Measurements from ENCODE around the gene ZHX3.

ZHX3 gene

DNA sequence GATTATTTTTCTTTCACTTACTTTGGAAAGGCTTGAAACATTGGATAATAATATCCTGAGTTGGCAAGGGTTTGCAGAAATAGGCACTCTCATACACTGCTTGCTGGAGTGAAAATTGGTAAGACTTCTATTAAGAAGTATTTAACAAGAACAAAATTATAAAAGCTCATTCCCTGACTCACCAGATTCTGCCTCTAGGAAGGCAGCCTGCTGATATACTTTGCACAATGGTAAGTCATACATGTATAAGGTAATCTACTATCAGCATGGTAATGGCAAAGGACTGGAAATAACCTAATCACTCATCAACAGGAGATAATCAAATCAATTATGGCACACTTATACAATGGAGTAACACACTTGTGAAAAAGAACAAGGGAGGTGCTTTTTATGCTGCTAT lies 94.4 kb downstream of the ZHX3 start:
- H3K4me1 ChIP-seq (ENCODE audit: control insufficient read depth, insufficient read depth, low read length): peaks cover 16% of the 10 kb centered on the region
- H3K27ac ChIP-seq (ENCODE audit: low read length): peak overlapping the region; percentile 60
- peak overlapping the region in 1 of 2 donors; percentile 42 for H3K9ac ChIP-seq (ENCODE audit: low read length in 2 of 2)
- no peaks in the 10 kb centered on the region for H3K36me3 ChIP-seq (ENCODE audit: control insufficient read depth in 2 of 2, insufficient read depth in 2 of 2, low read length in 2 of 2)
- no peaks in the 10 kb centered on the region for H3K27me3 ChIP-seq (ENCODE audit: control insufficient read depth in 1 of 2, insufficient read depth in 2 of 2, low read length in 2 of 2)
- H3K4me3 ChIP-seq (ENCODE audit: low read length in 2 of 2): no peak overlapping the region
- no peaks in the 10 kb centered on the region for H3K9me3 ChIP-seq (ENCODE audit: control insufficient read depth in 2 of 2, low read length in 2 of 2)

DNA sequence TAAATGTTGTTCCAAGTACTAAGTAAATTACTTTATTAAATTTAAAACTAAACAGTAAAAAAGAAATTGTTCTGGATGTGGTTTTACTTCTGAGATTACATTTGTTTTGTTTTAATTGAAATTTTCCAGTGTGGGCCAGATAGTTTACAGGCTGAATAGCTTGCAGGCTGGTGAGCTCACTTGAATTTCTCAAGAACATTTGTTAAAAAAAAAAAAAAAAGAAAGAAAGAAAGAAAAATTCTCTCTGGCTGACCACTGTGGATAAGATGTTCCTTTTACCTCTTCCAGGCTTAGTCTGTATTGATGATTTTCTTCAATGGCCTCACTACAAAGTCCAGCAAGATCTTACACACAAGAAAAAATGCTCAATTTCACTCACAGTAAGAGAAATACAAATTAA lies 94.8 kb downstream of the ZHX3 start:
- Histone ChIP-seq H3K9ac (ENCODE audit: low read length in 2 of 2) (peak overlapping the region; percentile 17 to 42), H3K36me3 (ENCODE audit: control insufficient read depth in 2 of 2, insufficient read depth in 2 of 2, low read length in 2 of 2) (no peaks in the 10 kb centered on the region), H3K9me3 (ENCODE audit: control insufficient read depth in 2 of 2, low read length in 2 of 2) (no peaks in the 10 kb centered on the region), H3K4me3 (ENCODE audit: low read length in 2 of 2) (no peak overlapping the region), H3K27ac (ENCODE audit: low read length) (peak overlapping the region; percentile 60), H3K27me3 (ENCODE audit: control insufficient read depth in 1 of 2, insufficient read depth in 2 of 2, low read length in 2 of 2) (no peaks in the 10 kb centered on the region), H3K4me1 (ENCODE audit: control insufficient read depth, insufficient read depth, low read length) (peaks cover 16% of the 10 kb centered on the region)

DNA sequence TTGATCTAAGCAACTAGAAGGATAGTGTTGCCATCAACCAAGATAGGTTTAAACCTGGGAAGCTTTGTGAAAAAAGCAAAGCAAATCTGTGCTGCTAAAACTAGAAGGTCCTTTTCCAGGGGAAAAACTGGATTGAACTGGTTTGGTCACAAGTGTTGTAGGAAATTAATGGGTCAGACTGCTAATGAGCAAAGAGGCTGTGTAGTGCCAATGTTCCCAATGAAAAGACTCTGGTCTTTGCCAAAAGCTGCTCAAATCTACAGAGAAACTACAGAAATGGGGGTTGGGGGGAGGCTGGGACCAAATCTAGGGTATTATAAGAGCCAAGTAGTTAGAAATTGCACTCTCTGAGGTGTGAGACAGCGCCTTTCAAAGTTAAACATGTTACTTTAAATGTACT lies 95.2 kb downstream of the ZHX3 start:
- Histone ChIP-seq H3K4me3 (ENCODE audit: low read length in 2 of 2) (no peak overlapping the region), H3K36me3 (ENCODE audit: control insufficient read depth in 2 of 2, insufficient read depth in 2 of 2, low read length in 2 of 2) (no peaks in the 10 kb centered on the region), H3K9ac (ENCODE audit: low read length in 2 of 2) (peak overlapping the region in 1 of 2 donors; percentile 17), H3K4me1 (ENCODE audit: control insufficient read depth, insufficient read depth, low read length) (peaks cover 16% of the 10 kb centered on the region), H3K9me3 (ENCODE audit: control insufficient read depth in 2 of 2, low read length in 2 of 2) (no peaks in the 10 kb centered on the region), H3K27me3 (ENCODE audit: control insufficient read depth in 1 of 2, insufficient read depth in 2 of 2, low read length in 2 of 2) (no peaks in the 10 kb centered on the region), H3K27ac (ENCODE audit: low read length) (peak overlapping the region; percentile 37)

DNA sequence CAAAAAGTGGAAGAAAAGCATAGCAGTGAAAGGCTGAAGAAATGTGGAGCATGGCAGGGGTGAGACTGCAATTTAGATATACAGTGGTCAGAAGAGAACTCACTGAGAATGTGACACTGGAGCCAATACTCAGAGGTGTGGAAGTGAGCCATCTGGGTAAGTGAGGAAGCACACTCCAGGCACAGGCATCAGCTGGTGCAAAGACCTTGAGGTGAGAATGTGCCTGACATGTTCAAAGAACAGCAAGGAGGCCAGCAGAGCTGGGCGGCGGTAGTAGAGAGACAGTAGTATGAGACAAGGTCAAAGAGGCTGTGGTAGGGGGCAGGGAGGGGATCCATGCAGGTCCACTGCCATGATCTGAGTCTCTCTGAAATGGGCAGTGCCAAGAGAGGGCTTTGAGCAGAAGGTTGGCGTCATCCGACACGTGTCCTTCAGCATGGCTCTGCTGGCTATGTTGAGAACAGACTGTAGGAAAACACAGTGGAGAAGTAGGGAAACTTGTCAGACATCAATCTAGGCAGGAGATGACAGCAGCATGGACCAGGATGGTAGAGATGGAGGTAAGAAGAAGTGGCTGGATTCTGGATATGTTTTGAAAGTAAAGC lies 95.8 kb downstream of the ZHX3 start:
- H3K4me3 ChIP-seq (ENCODE audit: low read length in 2 of 2): no peak overlapping the region
- H3K36me3 ChIP-seq (ENCODE audit: control insufficient read depth in 2 of 2, insufficient read depth in 2 of 2, low read length in 2 of 2): no peaks in the 10 kb centered on the region
- H3K27ac ChIP-seq (ENCODE audit: low read length): peak overlapping the region; percentile 37
- no peaks in the 10 kb centered on the region for H3K9me3 ChIP-seq (ENCODE audit: control insufficient read depth in 2 of 2, low read length in 2 of 2)
- H3K9ac ChIP-seq (ENCODE audit: low read length in 2 of 2): peak overlapping the region in 1 of 2 donors; percentile 47
- no peaks in the 10 kb centered on the region for H3K27me3 ChIP-seq (ENCODE audit: control insufficient read depth in 1 of 2, insufficient read depth in 2 of 2, low read length in 2 of 2)
- H3K4me1 ChIP-seq (ENCODE audit: control insufficient read depth, insufficient read depth, low read length): peaks cover 16% of the 10 kb centered on the region

DNA sequence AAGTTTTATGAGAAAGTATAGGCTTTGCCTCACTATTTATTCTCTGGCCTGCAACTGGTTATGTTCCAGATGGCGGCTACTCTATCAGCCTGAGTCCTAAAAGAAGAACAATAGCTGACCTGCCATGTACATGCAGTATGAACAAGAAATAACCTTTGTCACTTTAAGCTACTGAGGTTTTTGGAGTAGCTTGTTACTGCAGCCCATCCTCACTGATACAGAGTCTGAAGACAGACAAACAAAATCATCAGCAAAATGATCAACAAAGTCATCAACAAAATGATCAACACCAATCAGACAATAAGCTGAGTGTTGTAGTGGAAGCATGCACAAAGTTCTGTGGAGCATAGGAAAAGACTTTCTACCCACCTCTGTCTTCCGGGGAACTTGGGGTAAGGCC lies 97.7 kb downstream of the ZHX3 start:
- Histone ChIP-seq H3K27me3 (ENCODE audit: control insufficient read depth in 1 of 2, insufficient read depth in 2 of 2, low read length in 2 of 2) (no peaks in the 10 kb centered on the region), H3K27ac (ENCODE audit: low read length) (no peak overlapping the region), H3K9ac (ENCODE audit: low read length in 2 of 2) (no peak overlapping the region), H3K4me1 (ENCODE audit: control insufficient read depth, insufficient read depth, low read length) (peaks cover 16% of the 10 kb centered on the region), H3K4me3 (ENCODE audit: low read length in 2 of 2) (no peak overlapping the region), H3K36me3 (ENCODE audit: control insufficient read depth in 2 of 2, insufficient read depth in 2 of 2, low read length in 2 of 2) (no peaks in the 10 kb centered on the region), H3K9me3 (ENCODE audit: control insufficient read depth in 2 of 2, low read length in 2 of 2) (no peaks in the 10 kb centered on the region)

DNA sequence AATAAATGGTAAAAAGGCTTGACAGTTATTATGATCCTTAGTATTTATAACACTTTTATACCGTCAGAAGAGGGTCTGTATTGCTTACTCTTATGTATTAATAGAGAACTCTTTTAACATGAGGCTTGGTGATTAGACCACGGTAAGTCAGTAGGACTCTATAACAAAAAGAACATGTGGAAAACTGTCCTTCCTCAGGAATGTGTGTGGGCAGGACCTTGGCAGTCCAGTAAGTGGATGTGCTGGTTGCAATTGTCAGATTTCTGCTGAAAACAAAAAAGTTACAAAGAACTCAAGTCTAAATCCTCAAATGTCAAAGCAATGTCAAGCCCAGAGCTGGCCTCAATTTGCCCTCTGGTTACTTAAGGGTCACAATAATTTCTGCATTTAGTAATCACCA lies 99.1 kb downstream of the ZHX3 start:
- Histone ChIP-seq H3K9ac (ENCODE audit: low read length in 2 of 2) (no peak overlapping the region), H3K36me3 (ENCODE audit: control insufficient read depth in 2 of 2, insufficient read depth in 2 of 2, low read length in 2 of 2) (no peaks in the 10 kb centered on the region), H3K9me3 (ENCODE audit: control insufficient read depth in 2 of 2, low read length in 2 of 2) (no peaks in the 10 kb centered on the region), H3K4me1 (ENCODE audit: control insufficient read depth, insufficient read depth, low read length) (peaks cover 20% of the 10 kb centered on the region), H3K27me3 (ENCODE audit: control insufficient read depth in 1 of 2, insufficient read depth in 2 of 2, low read length in 2 of 2) (no peaks in the 10 kb centered on the region), H3K4me3 (ENCODE audit: low read length in 2 of 2) (no peak overlapping the region), H3K27ac (ENCODE audit: low read length) (no peak overlapping the region)

DNA sequence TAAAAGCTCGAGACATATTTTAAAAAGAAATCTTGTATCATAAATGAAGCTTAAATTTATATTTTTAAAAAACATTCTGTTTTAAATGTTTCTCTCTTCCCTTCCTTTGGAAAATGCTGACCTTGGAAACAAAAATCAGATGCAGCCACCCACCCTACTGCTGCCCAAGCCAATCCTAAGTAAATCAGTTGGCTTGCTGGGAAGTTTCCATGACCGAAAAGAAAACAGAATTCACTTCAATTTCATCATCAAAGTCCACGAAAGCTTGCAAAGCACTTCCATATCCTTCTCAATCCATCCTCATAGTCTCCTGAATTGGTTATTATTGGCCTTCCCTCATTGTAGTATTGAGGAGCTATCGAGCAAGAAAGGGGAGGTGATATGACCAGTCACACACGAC lies 100.1 kb downstream of the ZHX3 start:
- Histone ChIP-seq H3K4me3 (ENCODE audit: low read length in 2 of 2) (no peak overlapping the region), H3K4me1 (ENCODE audit: control insufficient read depth, insufficient read depth, low read length) (peaks cover 19% of the 10 kb centered on the region), H3K9me3 (ENCODE audit: control insufficient read depth in 2 of 2, low read length in 2 of 2) (no peaks in the 10 kb centered on the region), H3K27me3 (ENCODE audit: control insufficient read depth in 1 of 2, insufficient read depth in 2 of 2, low read length in 2 of 2) (no peaks in the 10 kb centered on the region), H3K27ac (ENCODE audit: low read length) (no peak overlapping the region), H3K9ac (ENCODE audit: low read length in 2 of 2) (no peak overlapping the region), H3K36me3 (ENCODE audit: control insufficient read depth in 2 of 2, insufficient read depth in 2 of 2, low read length in 2 of 2) (no peaks in the 10 kb centered on the region)

DNA sequence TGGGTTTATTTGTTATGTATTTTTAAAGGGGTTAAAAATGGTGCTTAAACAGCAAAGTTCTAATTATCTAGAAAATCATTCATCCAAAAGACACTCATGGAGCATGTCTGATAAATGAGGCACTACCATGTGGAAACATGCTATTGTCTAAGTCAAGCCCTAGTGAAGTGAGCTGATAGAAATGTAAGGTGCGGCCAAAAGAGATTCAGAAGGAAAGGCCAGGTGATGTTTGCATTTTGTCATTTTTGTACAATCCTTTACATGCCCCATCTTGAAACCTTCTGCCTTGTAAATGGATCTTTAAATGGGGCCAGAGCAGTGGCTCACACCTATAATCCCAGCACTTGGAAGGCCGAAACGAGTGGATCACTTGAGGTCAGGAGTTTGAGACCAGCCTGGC lies 102.9 kb downstream of the ZHX3 start:
- Histone ChIP-seq H3K9me3 (ENCODE audit: control insufficient read depth in 2 of 2, low read length in 2 of 2) (no peaks in the 10 kb centered on the region), H3K4me1 (ENCODE audit: control insufficient read depth, insufficient read depth, low read length) (peaks cover 9% of the 10 kb centered on the region), H3K9ac (ENCODE audit: low read length in 2 of 2) (no peak overlapping the region), H3K27ac (ENCODE audit: low read length) (no peak overlapping the region), H3K36me3 (ENCODE audit: control insufficient read depth in 2 of 2, insufficient read depth in 2 of 2, low read length in 2 of 2) (no peaks in the 10 kb centered on the region), H3K4me3 (ENCODE audit: low read length in 2 of 2) (no peak overlapping the region), H3K27me3 (ENCODE audit: control insufficient read depth in 1 of 2, insufficient read depth in 2 of 2, low read length in 2 of 2) (no peaks in the 10 kb centered on the region)

DNA sequence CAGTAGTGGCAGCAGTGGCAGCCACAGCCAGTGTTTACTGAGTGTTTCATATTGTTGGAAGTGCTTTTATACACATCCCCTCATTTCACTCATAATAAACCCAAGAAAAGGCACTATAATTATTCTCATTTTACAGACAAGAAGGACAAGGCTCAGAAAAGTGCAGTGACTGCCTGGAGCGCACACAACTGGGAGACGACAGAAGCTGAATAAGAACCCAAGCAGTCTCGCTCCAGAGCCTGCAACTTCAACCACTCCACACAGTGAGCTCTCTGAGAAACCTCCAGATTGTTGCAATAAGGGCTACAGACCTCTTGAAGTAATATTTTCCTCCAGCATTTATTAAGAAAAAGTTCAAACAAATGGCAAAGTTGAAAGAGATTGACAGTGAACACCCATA lies 103.3 kb downstream of the ZHX3 start:
- H3K4me1 ChIP-seq (ENCODE audit: control insufficient read depth, insufficient read depth, low read length): peaks cover 9% of the 10 kb centered on the region
- no peaks in the 10 kb centered on the region for H3K27me3 ChIP-seq (ENCODE audit: control insufficient read depth in 1 of 2, insufficient read depth in 2 of 2, low read length in 2 of 2)
- H3K4me3 ChIP-seq (ENCODE audit: low read length in 2 of 2): no peak overlapping the region
- H3K27ac ChIP-seq (ENCODE audit: low read length): no peak overlapping the region
- H3K36me3 ChIP-seq (ENCODE audit: control insufficient read depth in 2 of 2, insufficient read depth in 2 of 2, low read length in 2 of 2): no peaks in the 10 kb centered on the region
- H3K9ac ChIP-seq (ENCODE audit: low read length in 2 of 2): no peak overlapping the region
- H3K9me3 ChIP-seq (ENCODE audit: control insufficient read depth in 2 of 2, low read length in 2 of 2): no peaks in the 10 kb centered on the region

DNA sequence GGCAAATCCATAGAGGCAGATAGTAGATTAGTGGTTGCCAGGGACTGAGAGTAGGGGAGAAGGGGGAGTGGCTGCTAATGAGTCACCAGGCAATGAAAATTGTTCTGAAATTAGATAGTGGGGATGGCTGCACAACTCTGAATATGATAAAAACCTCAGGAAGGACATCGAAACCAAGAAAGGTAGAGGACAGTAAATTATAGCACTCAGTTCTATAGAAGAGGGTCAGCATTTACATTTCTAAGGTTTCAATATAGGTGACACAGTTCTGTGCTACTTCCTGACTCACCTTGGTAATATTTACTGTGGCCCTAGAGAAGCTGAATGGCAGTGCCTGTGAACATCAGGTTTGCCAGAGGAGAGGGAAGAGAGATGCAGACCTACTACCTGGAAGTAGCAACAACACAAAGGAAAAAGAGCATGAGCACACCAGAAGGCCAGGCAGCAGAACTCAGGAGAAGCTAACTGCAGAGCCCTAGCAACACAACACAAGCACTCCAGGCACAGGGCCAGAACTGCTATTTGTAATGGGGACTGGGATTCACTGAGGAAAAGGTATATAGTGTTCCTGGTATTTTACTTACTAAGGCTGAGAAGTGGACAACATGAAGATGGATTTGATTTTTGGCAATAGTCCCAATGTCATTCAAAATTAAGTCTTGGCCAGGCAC lies 104.2 kb downstream of the ZHX3 start:
- no peak overlapping the region for H3K4me3 ChIP-seq (ENCODE audit: low read length in 2 of 2)
- no peaks in the 10 kb centered on the region for H3K9me3 ChIP-seq (ENCODE audit: control insufficient read depth in 2 of 2, low read length in 2 of 2)

DNA sequence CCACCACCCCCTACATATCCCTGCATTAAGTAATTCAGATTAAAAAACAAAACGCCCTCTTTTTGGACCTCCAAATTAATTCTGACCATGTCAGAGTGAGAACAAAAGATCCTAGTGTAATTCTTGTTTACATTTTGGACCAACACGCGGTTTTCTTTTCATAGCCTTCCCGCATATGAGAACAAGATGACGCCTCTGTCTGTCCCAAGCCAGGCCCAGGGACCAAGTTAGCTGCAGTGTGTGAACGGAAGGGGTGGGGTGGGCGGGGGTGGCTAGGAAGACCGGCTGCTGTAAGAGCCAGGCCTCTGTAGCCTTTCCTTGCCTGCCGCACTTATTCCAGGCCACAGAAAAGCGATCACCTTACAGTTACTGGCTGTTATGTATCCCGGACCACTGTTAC lies 112.2 kb downstream of the ZHX3 start:
- H3K36me3 ChIP-seq (ENCODE audit: control insufficient read depth in 2 of 2, insufficient read depth in 2 of 2, low read length in 2 of 2): peaks cover 13 to 24% of the 10 kb centered on the region in 2 donors
- H3K9me3 ChIP-seq (ENCODE audit: control insufficient read depth in 2 of 2, low read length in 2 of 2): no peaks in the 10 kb centered on the region
- no peaks in the 10 kb centered on the region for H3K4me1 ChIP-seq (ENCODE audit: control insufficient read depth, insufficient read depth, low read length)
- H3K9ac ChIP-seq (ENCODE audit: low read length in 2 of 2): no peak overlapping the region
- no peak overlapping the region for H3K27ac ChIP-seq (ENCODE audit: low read length)
- H3K4me3 ChIP-seq (ENCODE audit: low read length in 2 of 2): no peak overlapping the region
- no peaks in the 10 kb centered on the region for H3K27me3 ChIP-seq (ENCODE audit: control insufficient read depth in 1 of 2, insufficient read depth in 2 of 2, low read length in 2 of 2)

More for the DNA sequence above, 104.2 kb downstream of the ZHX3 start:
- H3K9ac ChIP-seq (ENCODE audit: low read length in 2 of 2): no peak overlapping the region
- no peaks in the 10 kb centered on the region for H3K36me3 ChIP-seq (ENCODE audit: control insufficient read depth in 2 of 2, insufficient read depth in 2 of 2, low read length in 2 of 2)
- H3K27ac ChIP-seq (ENCODE audit: low read length): no peak overlapping the region
- H3K27me3 ChIP-seq (ENCODE audit: control insufficient read depth in 1 of 2, insufficient read depth in 2 of 2, low read length in 2 of 2): no peaks in the 10 kb centered on the region
- H3K4me1 ChIP-seq (ENCODE audit: control insufficient read depth, insufficient read depth, low read length): peaks cover 9% of the 10 kb centered on the region
